GM18858 (cell line): Measurements from ENCODE around the gene SOCS1.

ENCODE experiments used
- ATAC-seq: cut with Tn5 transposase; IDR thresholded peaks from one replicate; pipeline ENCODE4 v1.9.1; 2021; ENCODE audit not compliant: unreplicated experiment

The SOCS1 gene

GRCh38 chr16:11262915-11263314 lies 6.9 kb upstream of the SOCS1 start:
- ATAC-seq = no peak

- ATAC-seq = no peak
These were observed 4.6 kb upstream of the SOCS1 start for GRCh38 chr16:11260596-11260966.

GRCh38 chr16:11259655-11260595 lies 3.9 kb upstream of the SOCS1 start:
- no peak for ATAC-seq

- ATAC-seq = no peak
These were observed 2.8 kb upstream of the SOCS1 start for GRCh38 chr16:11258553-11259492.

GRCh38 chr16:11257131-11257938 lies 1.3 kb upstream of the SOCS1 start:
- ATAC-seq = no peak

- ATAC-seq = no peak
These were observed 692 bp upstream of the SOCS1 start for GRCh38 chr16:11256661-11257130.

GRCh38 chr16:11254913-11255736 lies 879 bp downstream of the SOCS1 start:
- no peak for ATAC-seq

- ATAC-seq = no peak
These were observed 1.8 kb downstream of the SOCS1 start for GRCh38 chr16:11253995-11254912.

- ATAC-seq = no peak
These were observed 2.7 kb downstream of the SOCS1 start for GRCh38 chr16:11253009-11253994.

GRCh38 chr16:11252482-11252931 lies 3.5 kb downstream of the SOCS1 start:
- ATAC-seq = no peak

- no peak for ATAC-seq
These were observed 4.2 kb downstream of the SOCS1 start for GRCh38 chr16:11251525-11252481.

GRCh38 chr16:11250786-11251524 lies 5.0 kb downstream of the SOCS1 start:
- ATAC-seq = no peak

GRCh38 chr16:11250091-11250785 lies 5.8 kb downstream of the SOCS1 start:
- ATAC-seq = no peak

- ATAC-seq = no peak
These were observed 6.6 kb downstream of the SOCS1 start for GRCh38 chr16:11249233-11250061.
